GM12878 (cell line): ENCODE data around the gene WDR77. TPM values are rescaled to one million over a fixed set of nuclear protein-coding genes. Genes with fewer than 3 reads are reported as not detected.

Experiments
- ATAC-seq: fragments of 200-7000 bp; cut with Tn5 transposase; 3 replicates; pipeline ENCODE4 v1.9.1; 2020; ENCODE audit warnings: mild to moderate bottlenecking, moderate library complexity
- BruUV-seq: library from RNA; stranded (reverse); fragments of 400-500 nt; replicated peaks from 2 replicates; lab custom pipeline; 2021; lab: Mats Ljungman, UMichigan
- CTCF ChIA-PET: fragments of 300-600 bp; sonication (Branson Sonifier 250); formaldehyde crosslinking; extraction: SDS; loops from one replicate; lab custom pipeline; 2021; ENCODE audit warnings: inconsistent platforms; lab: Yijun Ruan, JAX
- POLR2A ChIA-PET: fragments of 350-600 bp; formaldehyde crosslinking; extraction: SDS; loops from one replicate; lab custom pipeline; 2021; ENCODE audit warnings: inconsistent platforms; lab: Charles Lee
- RAD21 ChIA-PET: fragments of 300-600 bp; sonication (Branson Sonifier 250); formaldehyde crosslinking; loops from one replicate; lab custom pipeline; 2023; ENCODE audit warnings: antibody characterized with exemption; ENCODE audit not compliant: unreplicated experiment; lab: Charles Lee
- SMC1A ChIA-PET: fragments of 300-600 bp; sonication (Branson Sonifier 250); formaldehyde crosslinking; loops from one replicate; lab custom pipeline; 2023; ENCODE audit not compliant: unreplicated experiment, uncharacterized antibody; lab: Charles Lee
- DNase-seq: peaks from one replicate; pipeline ENCODE4 v3.0.0-alpha.2; 2011; ENCODE audit warnings: low read depth, low spot score
- FAIRE-seq: peaks from 3 replicates; lab custom pipeline; 2011; peaks lifted over from hg19 to GRCh38; lab: Jason Lieb, UNC
- H2AFZ ChIP-seq: 2 replicates; pipeline ENCODE4 v1.6.0; 2011; ENCODE audit warnings: low read depth, low read length, control low read depth; ENCODE audit not compliant: control insufficient read depth
- H3K27ac ChIP-seq: 2 replicates; pipeline ENCODE4 v1.5.1; 2011; ENCODE audit warnings: control low read depth; ENCODE audit not compliant: control insufficient read depth, insufficient read depth
- H3K27me3 ChIP-seq, 2 experiments: replicated peaks in 1 of 2; 2 replicates each; pipeline versions ENCODE4 v1.6.0 to v1.6.1; 2011; ENCODE audit warnings: low read length in 1 of 2; ENCODE audit not compliant: control insufficient read depth in 2 of 2, insufficient read depth in 2 of 2
- H3K36me3 ChIP-seq, 2 experiments: 2 replicates each; pipeline ENCODE4 v1.5.1; 2011; ENCODE audit warnings: low read length in 1 of 2; ENCODE audit not compliant: control insufficient read depth in 2 of 2, insufficient read depth in 2 of 2
- H3K4me1 ChIP-seq: 2 replicates; pipeline ENCODE4 v1.6.1; 2011; ENCODE audit warnings: mild to moderate bottlenecking, low read length, moderate library complexity, mixed read lengths; ENCODE audit not compliant: control insufficient read depth, insufficient read depth
- H3K4me2 ChIP-seq: 2 replicates; pipeline ENCODE4 v1.6.0; 2011; ENCODE audit warnings: control low read depth; ENCODE audit not compliant: control insufficient read depth, insufficient read depth
- H3K4me3 ChIP-seq: fragments of 200-600 bp; sonication (generic); 2 replicates; pipeline ENCODE4 v1.5.1; 2016
- H3K79me2 ChIP-seq: 2 replicates; pipeline ENCODE4 v1.6.0; 2011; ENCODE audit warnings: low read length; ENCODE audit not compliant: control insufficient read depth, insufficient read depth
- H3K9ac ChIP-seq: 2 replicates; pipeline ENCODE4 v1.8.0; 2011; ENCODE audit warnings: low read length, control low read depth, mixed read lengths; ENCODE audit not compliant: control insufficient read depth, insufficient read depth
- H3K9me3 ChIP-seq: replicated peaks from 3 replicates; pipeline ENCODE4 v1.5.1; 2011; ENCODE audit warnings: mild to moderate bottlenecking, low read length; ENCODE audit not compliant: control insufficient read depth, insufficient read depth
- H4K20me1 ChIP-seq: 2 replicates; pipeline ENCODE4 v1.6.0; 2011; ENCODE audit not compliant: control insufficient read depth, insufficient read depth
- BHLHE40 ChIP-seq, 2 experiments: fragments of 450-650 bp in 1 of 2; IDR thresholded peaks; 2 replicates each; pipeline ENCODE4 v1.6.1; 2011 to 2017; ENCODE audit warnings: low read depth in 2 of 2, borderline replicate concordance in 1 of 2, improper control_type of control experiment in 1 of 2, low read length in 1 of 2, mild to moderate bottlenecking in 1 of 2
- CREM ChIP-seq: IDR thresholded peaks from 2 replicates; pipeline ENCODE4 v1.6.1; 2014; ENCODE audit warnings: antibody characterized with exemption, low read depth
- ETV6 ChIP-seq, 2 experiments: fragments of 450-650 bp in 1 of 2; IDR thresholded peaks in 1 of 2; conservative IDR thresholded peaks in 1 of 2; 2 replicates each; pipeline ENCODE4 v1.6.1; 2014; ENCODE audit warnings: antibody characterized with exemption in 1 of 2, borderline replicate concordance in 1 of 2, low read depth in 1 of 2, mild to moderate bottlenecking in 1 of 2, moderate library complexity in 1 of 2
- HCFC1 ChIP-seq: fragments of 150-350 bp; IDR thresholded peaks from 2 replicates; pipeline ENCODE4 v1.6.1; 2014; ENCODE audit warnings: low read length
- HDAC6 ChIP-seq: fragments of 200-600 bp; sonication (generic); IDR thresholded peaks from one replicate; pipeline ENCODE4 v1.8.0; 2017; ENCODE audit warnings: antibody characterized with exemption; ENCODE audit not compliant: unreplicated experiment
- MEF2A ChIP-seq: IDR thresholded peaks from 2 replicates; pipeline ENCODE4 v1.6.1; 2011; ENCODE audit warnings: low read depth, mild to moderate bottlenecking, low read length, moderate library complexity; ENCODE audit not compliant: insufficient read depth
- MEF2B ChIP-seq: fragments of 450-650 bp; IDR thresholded peaks from 2 replicates; pipeline ENCODE4 v1.6.1; 2018; ENCODE audit warnings: mild to moderate bottlenecking, moderate library complexity; ENCODE audit not compliant: partially characterized antibody, poor library complexity, severe bottlenecking
- MTA3 ChIP-seq: IDR thresholded peaks from 2 replicates; pipeline ENCODE4 v1.6.1; 2012; ENCODE audit warnings: low read length, inconsistent platforms, borderline replicate concordance
- MYB ChIP-seq: fragments of 150-350 bp; IDR thresholded peaks from 2 replicates; pipeline ENCODE4 v1.6.1; 2014; ENCODE audit warnings: mild to moderate bottlenecking, low read depth, low read length, borderline replicate concordance
- NBN ChIP-seq: fragments of 450-650 bp; IDR thresholded peaks from 2 replicates; pipeline ENCODE4 v1.6.1; 2016
- NFXL1 ChIP-seq: fragments of 450-650 bp; IDR thresholded peaks from 2 replicates; pipeline ENCODE4 v1.6.1; 2017; ENCODE audit warnings: antibody characterized with exemption, mild to moderate bottlenecking, borderline replicate concordance
- POU2F2 ChIP-seq: IDR thresholded peaks from 3 replicates; pipeline ENCODE4 v1.6.1; 2011; ENCODE audit warnings: low read depth, mild to moderate bottlenecking, low read length, borderline replicate concordance
- RCOR1 ChIP-seq: conservative IDR thresholded peaks from 2 replicates; pipeline ENCODE4 v1.6.1; 2012; ENCODE audit warnings: low read depth, low read length, improper control_type of control experiment
- RELA ChIP-seq: fragments of 450-650 bp; IDR thresholded peaks from 2 replicates; pipeline ENCODE4 v1.8.0; 2014; ENCODE audit warnings: borderline replicate concordance; ENCODE audit not compliant: partially characterized antibody
- STAT1 ChIP-seq: fragments of 450-650 bp; conservative IDR thresholded peaks from 2 replicates; pipeline ENCODE4 v1.6.1; 2014; ENCODE audit warnings: antibody characterized with exemption, mild to moderate bottlenecking
- SUZ12 ChIP-seq: fragments of 200-600 bp; sonication (generic); IDR thresholded peaks from one replicate; pipeline ENCODE4 v1.6.1; 2018; ENCODE audit warnings: antibody characterized with exemption, mild to moderate bottlenecking; ENCODE audit not compliant: unreplicated experiment
- TAF1 ChIP-seq: IDR thresholded peaks from 2 replicates; pipeline ENCODE4 v1.6.1; 2011; ENCODE audit warnings: mild to moderate bottlenecking, low read depth, low read length, borderline replicate concordance
- TCF7 ChIP-seq: IDR thresholded peaks from 2 replicates; pipeline ENCODE4 v1.6.1; 2014; ENCODE audit warnings: antibody characterized with exemption, borderline replicate concordance
- WRNIP1 ChIP-seq: IDR thresholded peaks from 2 replicates; pipeline ENCODE4 v1.6.1; 2011; ENCODE audit warnings: low read depth, low read length, improper control_type of control experiment, borderline replicate concordance
- YY1 ChIP-seq: IDR thresholded peaks from 2 replicates; pipeline ENCODE4 v1.6.1; 2011; ENCODE audit warnings: low read depth, mild to moderate bottlenecking, low read length
- ZNF217 ChIP-seq: fragments of 450-650 bp; IDR thresholded peaks from 2 replicates; pipeline ENCODE4 v1.6.1; 2017; ENCODE audit warnings: antibody characterized with exemption, mild to moderate bottlenecking
- WGBS: methylation state at CpG from one replicate; pipeline ENCODE4 v1.1.6; 2016; ENCODE audit warnings: low lambda C conversion rate; ENCODE audit not compliant: insufficient replicate concordance, insufficient coverage; ENCODE audit errors: missing lambda C conversion rate; 5-methylcytosine and 5-hydroxymethylcytosine counted together
- in situ Hi-C: fragments of 300-500 bp; cut with MboI; formaldehyde crosslinking; loops from 9 replicates; pipeline ENCODE4 v1.14.3; 2018; ENCODE audit warnings: mixed read lengths
- intact Hi-C: fragments of 100-400 bp; cut with micrococcal nuclease; formaldehyde crosslinking; loops from one replicate; pipeline ENCODE4 v1.14.2; 2022; ENCODE audit not compliant: unreplicated experiment
- polyA plus RNA-seq, 11 experiments: library from polyadenylated mRNA; depleted of rRNA in 4 of 11; unstranded in 6 of 11; stranded (reverse) in 5 of 11; fragments of >200 nt; fragmentation: Nextera tagmentation in 4 of 11; fragmentation: Illumina TruSeq in 1 of 11; extraction: Ambion mirVana in 4 of 11; extraction: Trizol in 1 of 11; gene quantifications; 1 replicate in 1 of 11; 2 replicates in 10 of 11; pipeline versions ENCODE4 v1.2.1 to v1.2.3, GENCODE V29; 2011 to 2016; ENCODE audit warnings: inconsistent platforms in 2 of 11, missing spikeins in 2 of 11, low read depth in 1 of 11
- total RNA-seq, 4 experiments: library from RNA; depleted of rRNA in 3 of 4; stranded (reverse); fragments of >200 nt in 3 of 4; fragmentation: Illumina TruSeq in 1 of 4; extraction: Trizol in 1 of 4; gene quantifications; 2 replicates each; pipeline versions ENCODE4 v1.2.1 to v1.2.3, GENCODE V29; 2013 to 2021

Gene WDR77
- total and polyA plus RNA-seq, 10 of the 15 experiments (the other 5 are each of a cell fraction or from before 2014, with no cell fraction given) = 12.7 to 167 (median 67.1) TPM

DNA sequence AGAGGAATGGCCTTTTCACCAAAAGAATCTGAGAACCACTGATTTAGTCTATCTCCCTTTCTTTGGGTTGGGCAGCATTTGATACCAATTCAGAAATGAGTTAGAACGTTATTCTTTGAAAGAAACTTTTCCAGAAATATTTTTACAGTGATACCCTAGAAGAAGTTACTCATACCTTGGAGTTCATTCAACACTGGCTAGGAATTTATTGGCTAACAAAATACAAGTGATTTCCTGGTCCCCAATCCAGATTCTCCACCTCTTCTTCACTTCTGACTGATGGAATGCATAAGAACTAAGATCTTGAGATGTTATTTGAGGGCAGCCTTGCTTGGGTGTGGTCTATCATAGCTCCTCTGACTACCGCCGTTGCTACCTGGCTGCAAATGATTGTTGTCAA is 34.1 kb upstream of the WDR77 start (continued):
- TF ChIP-seq HCFC1 (no peak), ZNF217 (no peak), NBN (no peak), MYB (no peak), YY1 (no peak), HDAC6 (no peak)
- TF ChIP-seq, all 136 proteins: peak for 0

DNA sequence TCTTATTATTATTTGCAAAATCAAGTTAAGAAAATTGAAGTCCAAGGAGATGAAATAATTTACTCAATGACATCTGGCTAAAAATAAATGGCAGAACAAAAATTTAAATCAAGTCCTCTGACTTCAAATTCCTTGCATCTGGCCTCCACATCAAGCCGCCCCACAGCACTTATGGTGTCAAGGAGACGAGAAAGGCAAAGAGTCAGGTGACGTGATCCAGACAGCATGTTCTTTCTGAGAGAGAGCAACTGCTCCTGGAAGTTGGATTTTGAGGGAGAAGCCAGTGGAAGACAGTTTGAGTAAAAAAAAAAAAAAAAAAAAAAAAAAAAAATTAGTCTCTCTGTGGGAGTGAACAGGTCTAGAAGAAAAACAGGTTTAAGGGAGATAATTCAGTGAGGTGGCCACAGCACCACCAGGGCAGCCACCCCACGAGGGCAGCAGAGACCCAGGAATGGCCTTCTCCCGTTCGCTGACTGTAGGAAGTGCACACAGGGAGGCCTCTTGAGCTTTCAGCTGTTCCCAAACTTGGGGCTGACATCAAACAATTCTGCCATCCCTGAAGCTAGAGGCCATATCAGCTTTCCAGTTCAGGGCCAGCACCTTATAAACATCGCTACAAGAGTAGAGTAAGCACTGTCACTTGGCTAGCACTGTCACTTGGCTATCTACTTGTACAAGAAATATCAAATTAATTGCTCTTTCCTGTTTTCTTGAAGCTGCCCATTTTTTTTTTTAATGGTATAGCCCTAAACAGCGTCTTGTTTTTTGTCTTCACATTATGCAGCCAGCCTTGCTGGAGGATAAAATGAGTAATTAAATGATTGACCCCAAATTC is 32.5 kb upstream of the WDR77 start:
- DNase-seq = peak; percentile 48
- H3K79me2 ChIP-seq = no peaks in the 10 kb centered on the region
- H3K4me3 ChIP-seq = no peak overlapping the region
- CTCF ChIA-PET = interaction anchor here (0.6 to 8.7 kb wide), 38 partner anchors 9 to 839 kb away, joined by 3 to 119 read pairs (median 5); partner anchors contain the start of genes ADORA3, INKA2 and TMIGD3
- no peaks in the 10 kb centered on the region for H3K9me3 ChIP-seq
- no peak overlapping the region for H3K4me2 ChIP-seq
- in situ Hi-C loops (loop anchor here (5.0 to 25.0 kb wide), 2 partner anchors 266 to 881 kb away; no protein-coding TSS in a partner anchor), intact Hi-C loops (loop anchor here (1.0 to 2.0 kb wide), 4 partner anchors 27 to 288 kb away; no protein-coding TSS in a partner anchor)
- RAD21 ChIA-PET = interaction anchor here (0.6 to 3.9 kb wide), 25 partner anchors 10 to 292 kb away, joined by 3 to 29 read pairs (median 4); partner anchors contain the start of genes ADORA3, TMIGD3 and WDR77
- no peak overlapping the region for H3K9ac ChIP-seq
- no peaks in the 10 kb centered on the region for H3K27me3 ChIP-seq
- no peak overlapping the region for H3K27ac ChIP-seq
- peak; percentile 93 for FAIRE-seq
- ATAC-seq = peak; percentile 88
- H4K20me1 ChIP-seq = no peaks in the 10 kb centered on the region
- H3K36me3 ChIP-seq = no peaks in the 10 kb centered on the region
- BruUV-seq = no TSS peak
- WGBS = 58% methylated on average over 8 of the region's 8 CpGs
- POLR2A ChIA-PET = interaction anchor here (0.8 to 1.6 kb wide), 5 partner anchors 9 to 233 kb away, joined by 3 to 4 read pairs (median 4); no protein-coding TSS in a partner anchor
- no peak overlapping the region for H2AFZ ChIP-seq
- peaks cover 16% of the 10 kb centered on the region for H3K4me1 ChIP-seq
- SMC1A ChIA-PET = interaction anchor here (0.6 to 12.1 kb wide), 39 partner anchors 9 to 855 kb away, joined by 3 to 128 read pairs (median 4); partner anchors contain the start of gene DDX20
- no peak for TF ChIP-seq RELA
- TF ChIP-seq MEF2B = no peak
- no peak for TF ChIP-seq WRNIP1
- no peak for TF ChIP-seq ETV6 (conservative IDR thresholded peaks at IDR 0.05 in 1 of 2, IDR thresholded peaks at IDR 0.05 in 1 of 2; ENCODE audit: borderline replicate concordance in 1 of 2, low read depth in 1 of 2)
- TF ChIP-seq POU2F2 = no peak
- peak; percentile 58; the same call in 1 of the 2 replicates for TF ChIP-seq YY1
- no peak for TF ChIP-seq CREM
- 0 out of 2 replicates have a peak, but pooled peaks have one; percentile 34 for TF ChIP-seq NBN
- 0 out of 4 replicates have a peak, but pooled peaks of 1 of the 2 experiments have one; percentile 13 for TF ChIP-seq BHLHE40 (IDR thresholded peaks at IDR 0.05; ENCODE audit: borderline replicate concordance in 1 of 2, low read depth in 2 of 2, low read length in 1 of 2)
- TF ChIP-seq MEF2A = no peak
- TF ChIP-seq TCF7 = no peak
- TF ChIP-seq MTA3 = no peak
- TF ChIP-seq NFXL1 = no peak
- TF ChIP-seq STAT1 = no peak
- no peak for TF ChIP-seq TAF1
- TF ChIP-seq RCOR1 = no peak
- no peak for TF ChIP-seq SUZ12
